22Rv1 (cell line): ENCODE results near the gene PUDP.

Experiments
- H3K27ac ChIP-seq: fragments of 450-650 bp; 2 replicates; pipeline ENCODE4 v1.5.1; 2017
- ZFX ChIP-seq: fragments of 450-650 bp; IDR thresholded peaks from 2 replicates; pipeline ENCODE4 v1.6.1; 2017; ENCODE audit warnings: antibody characterized with exemption, borderline replicate concordance
- TF ChIP-seq, protein P1 (sequence below): fragments of 450-650 bp; IDR thresholded peaks from 2 replicates; pipeline ENCODE4 v1.5.1; 2017; ENCODE audit warnings: mild to moderate bottlenecking

PUDP gene

GRCh38 chrX:7146020-7146702, 1.8 kb downstream of the PUDP start:
- TF ChIP-seq, protein P1, sequence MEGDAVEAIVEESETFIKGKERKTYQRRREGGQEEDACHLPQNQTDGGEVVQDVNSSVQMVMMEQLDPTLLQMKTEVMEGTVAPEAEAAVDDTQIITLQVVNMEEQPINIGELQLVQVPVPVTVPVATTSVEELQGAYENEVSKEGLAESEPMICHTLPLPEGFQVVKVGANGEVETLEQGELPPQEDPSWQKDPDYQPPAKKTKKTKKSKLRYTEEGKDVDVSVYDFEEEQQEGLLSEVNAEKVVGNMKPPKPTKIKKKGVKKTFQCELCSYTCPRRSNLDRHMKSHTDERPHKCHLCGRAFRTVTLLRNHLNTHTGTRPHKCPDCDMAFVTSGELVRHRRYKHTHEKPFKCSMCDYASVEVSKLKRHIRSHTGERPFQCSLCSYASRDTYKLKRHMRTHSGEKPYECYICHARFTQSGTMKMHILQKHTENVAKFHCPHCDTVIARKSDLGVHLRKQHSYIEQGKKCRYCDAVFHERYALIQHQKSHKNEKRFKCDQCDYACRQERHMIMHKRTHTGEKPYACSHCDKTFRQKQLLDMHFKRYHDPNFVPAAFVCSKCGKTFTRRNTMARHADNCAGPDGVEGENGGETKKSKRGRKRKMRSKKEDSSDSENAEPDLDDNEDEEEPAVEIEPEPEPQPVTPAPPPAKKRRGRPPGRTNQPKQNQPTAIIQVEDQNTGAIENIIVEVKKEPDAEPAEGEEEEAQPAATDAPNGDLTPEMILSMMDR, result no peak
- H3K27ac ChIP-seq, result no peak overlapping the region

GRCh38 chrX:7145454-7145853, 2.5 kb downstream of the PUDP start:
- no peak overlapping the region for H3K27ac ChIP-seq
- TF ChIP-seq, protein P1, result no peak
- TF ChIP-seq ZFX, result no peak

DNA sequence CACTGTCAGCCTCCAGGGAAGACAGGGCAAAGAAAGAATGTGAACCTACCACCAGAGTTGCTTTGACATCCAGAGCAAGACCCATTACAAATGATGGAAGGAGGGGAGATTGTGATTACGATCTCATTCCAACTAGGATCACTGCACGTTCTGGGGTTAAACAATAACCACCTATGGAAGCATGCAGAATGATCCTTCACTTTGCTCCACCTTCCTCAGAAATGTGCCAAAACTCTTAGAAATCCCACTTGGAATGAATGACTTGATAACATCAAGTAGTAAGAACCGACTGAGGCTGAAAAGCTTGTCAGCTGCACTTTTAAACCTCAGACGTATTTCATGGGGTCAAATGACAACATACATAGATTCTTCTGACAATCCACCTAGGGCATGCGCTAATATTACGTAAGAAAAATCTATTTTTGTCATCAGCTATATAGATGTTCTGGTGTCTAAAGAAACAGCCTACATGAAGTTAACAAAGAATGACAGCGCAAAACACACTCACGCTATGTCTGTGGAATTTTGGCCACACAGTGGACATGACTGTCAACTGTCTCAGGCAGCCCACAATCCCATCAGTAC, 3.9 kb downstream of the PUDP start:
- TF ChIP-seq, protein P1, result no peak
- no peak for TF ChIP-seq ZFX
- no peak overlapping the region for H3K27ac ChIP-seq

DNA sequence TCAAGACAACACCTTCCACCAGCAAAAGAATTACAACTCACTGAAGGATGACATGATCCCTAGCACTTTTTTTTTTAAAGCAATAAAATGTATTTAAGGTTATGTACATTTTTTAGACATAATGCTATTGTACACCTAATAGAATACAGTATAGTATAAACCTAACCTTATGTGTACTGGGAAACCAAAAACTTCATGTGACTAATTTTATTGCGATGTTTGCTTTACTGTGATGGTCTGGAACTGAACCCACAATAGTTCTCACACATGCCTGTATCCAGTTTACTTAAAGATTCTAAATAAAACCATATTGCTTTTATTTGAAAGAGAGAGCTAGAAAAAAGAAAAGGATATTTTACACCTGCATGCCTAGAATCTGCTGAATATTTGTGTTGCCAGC, 4.9 kb downstream of the PUDP start:
- H3K27ac ChIP-seq, result no peak overlapping the region

DNA sequence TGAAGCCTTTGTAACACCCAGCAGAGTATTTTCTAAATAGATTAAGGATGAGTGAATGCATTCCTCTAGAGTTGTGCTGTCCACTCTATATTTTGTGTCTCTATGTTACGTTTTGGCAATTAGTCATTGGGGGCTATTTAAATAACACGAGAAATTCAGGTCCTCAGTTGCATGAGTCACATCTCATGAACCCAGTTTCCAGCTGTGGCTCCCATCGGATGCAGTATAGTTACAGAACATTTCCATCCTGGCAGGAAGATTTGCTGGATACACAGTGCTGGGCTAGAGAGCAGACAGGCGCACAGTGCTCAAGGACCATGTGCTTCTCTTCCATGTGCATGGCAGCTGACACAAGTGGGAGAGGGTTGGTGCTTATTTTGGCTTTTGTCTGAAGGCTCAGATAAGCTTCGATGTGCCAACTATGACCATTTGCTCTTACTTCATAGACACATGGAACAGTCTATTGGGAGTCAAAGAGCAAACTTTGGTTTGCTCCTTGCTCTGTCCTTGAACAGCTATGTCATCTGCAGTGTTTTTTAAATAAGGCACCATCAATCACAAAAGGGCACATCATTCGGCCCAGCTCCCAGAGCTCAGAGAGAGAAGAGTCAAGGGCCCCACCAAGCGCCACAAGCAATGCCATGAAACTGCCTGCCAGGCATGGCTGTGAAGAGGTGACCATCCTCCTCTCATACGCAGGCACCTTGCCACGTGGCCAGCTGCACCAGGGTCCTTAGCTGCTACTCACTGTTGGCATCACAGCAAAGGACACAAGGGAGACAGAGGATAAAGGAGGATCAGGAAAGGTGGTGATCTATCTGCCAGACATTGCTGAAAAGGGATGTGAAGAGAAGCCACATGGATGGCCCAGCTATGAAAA, 8.5 kb downstream of the PUDP start:
- no peak overlapping the region for H3K27ac ChIP-seq
- no peak for TF ChIP-seq ZFX
- TF ChIP-seq, protein P1, result no peak

More for the DNA sequence above, 4.9 kb downstream of the PUDP start:
- no peak for TF ChIP-seq ZFX
- TF ChIP-seq, protein P1, result no peak

- TF ChIP-seq ZFX, result no peak
- TF ChIP-seq, protein P1, result no peak
Observed at GRCh38 chrX:7134981-7135380, 13.0 kb downstream of the PUDP start.

More at GRCh38 chrX:7134981-7135380, 13.0 kb downstream of the PUDP start:
- no peak overlapping the region for H3K27ac ChIP-seq
